Endothelial cell of umbilical vein (primary cell): ENCODE measurements around the gene SLAMF6. TPM values are rescaled to one million over a fixed set of nuclear protein-coding genes. Genes with fewer than 3 reads are reported as not detected.

Experiments
- BruUV-seq: library from RNA; stranded (reverse); fragments of 400-500 nt; replicated peaks from 2 replicates; lab custom pipeline; 2021; lab: Mats Ljungman, UMichigan
- CTCF ChIA-PET: fragments of 300-600, 350-600 bp; sonication (Branson Sonifier 250); formaldehyde crosslinking; loops from one replicate; lab custom pipeline; 2021; ENCODE audit warnings: antibody characterized with exemption, inconsistent platforms; lab: Charles Lee
- POLR2A ChIA-PET: fragments of 300-600, 350-600 bp; sonication (Branson Sonifier 250); formaldehyde crosslinking; loops from one replicate; lab custom pipeline; 2021; ENCODE audit warnings: antibody characterized with exemption, inconsistent platforms; lab: Charles Lee
- DNase-seq: peaks from one replicate; pipeline ENCODE4 v3.0.0-alpha.2; 2011; ENCODE audit warnings: low read depth, low spot score
- FAIRE-seq: peaks from 2 replicates; lab custom pipeline; 2011; peaks lifted over from hg19 to GRCh38; lab: Jason Lieb, UNC
- H2AFZ ChIP-seq: 2 replicates; pipeline ENCODE4 v1.6.0; 2012; ENCODE audit warnings: low read depth, low read length, control low read depth, inconsistent platforms
- H3K27ac ChIP-seq: 2 replicates; pipeline ENCODE4 v1.5.1; 2011; ENCODE audit warnings: low read depth, mild to moderate bottlenecking, control low read depth, low read length, moderate library complexity; ENCODE audit not compliant: insufficient read depth
- H3K27me3 ChIP-seq, 2 experiments: 2 replicates each; pipeline versions ENCODE4 v1.6.0 to v1.6.1; 2011; ENCODE audit warnings: low read length in 2 of 2, mixed read lengths in 1 of 2; ENCODE audit not compliant: control insufficient read depth in 2 of 2, insufficient read depth in 2 of 2
- H3K36me3 ChIP-seq, 2 experiments: 2 replicates in 1 of 2; 3 replicates in 1 of 2; pipeline ENCODE4 v1.5.1; 2011; ENCODE audit warnings: low read length in 2 of 2, mild to moderate bottlenecking in 1 of 2, moderate library complexity in 1 of 2; ENCODE audit not compliant: control insufficient read depth in 2 of 2, insufficient read depth in 2 of 2; ENCODE audit errors: extremely low read depth in 1 of 2
- H3K4me1 ChIP-seq: 3 replicates; pipeline ENCODE4 v1.5.1; 2011; ENCODE audit warnings: mild to moderate bottlenecking, low read length; ENCODE audit not compliant: control insufficient read depth, insufficient read depth; ENCODE audit errors: extremely low read depth
- H3K4me2 ChIP-seq: 2 replicates; pipeline ENCODE4 v1.6.1; 2011; ENCODE audit warnings: low read length, control low read depth, mixed read lengths; ENCODE audit not compliant: insufficient read depth
- H3K4me3 ChIP-seq, 3 experiments: fragments of 200-600 bp in 1 of 3; sonication (generic), shearing (Covaris generic) in 1 of 3; replicated peaks in 1 of 3; 2 replicates each; pipeline ENCODE4 v1.5.1; 2011 to 2016; ENCODE audit warnings: control low read depth in 3 of 3, low read length in 3 of 3, mild to moderate bottlenecking in 2 of 3, inconsistent platforms in 1 of 3, low read depth in 1 of 3, moderate library complexity in 1 of 3; ENCODE audit not compliant: insufficient read depth in 1 of 3
- H3K79me2 ChIP-seq: 2 replicates; pipeline ENCODE4 v1.6.0; 2012; ENCODE audit warnings: low read length, inconsistent platforms; ENCODE audit not compliant: control insufficient read depth, insufficient read depth
- H3K9ac ChIP-seq: replicated peaks from 2 replicates; pipeline ENCODE3; 2011; ENCODE audit warnings: low read length, control low read depth; ENCODE audit not compliant: insufficient read depth; ENCODE audit errors: extremely low read depth
- H3K9me1 ChIP-seq: replicated peaks from 3 replicates; pipeline ENCODE4 v1.6.0; 2011; ENCODE audit warnings: mild to moderate bottlenecking, low read length; ENCODE audit not compliant: control insufficient read depth, insufficient read depth; ENCODE audit errors: extremely low read depth
- H3K9me3 ChIP-seq: replicated peaks from 2 replicates; pipeline ENCODE4 v1.5.1; 2012; ENCODE audit warnings: low read length, inconsistent platforms; ENCODE audit not compliant: control insufficient read depth, insufficient read depth
- H4K20me1 ChIP-seq: replicated peaks from 2 replicates; pipeline ENCODE3; 2011; ENCODE audit warnings: mild to moderate bottlenecking, low read length; ENCODE audit not compliant: control insufficient read depth, insufficient read depth; ENCODE audit errors: extremely low read depth
- EZH2 ChIP-seq: IDR thresholded peaks from 2 replicates; pipeline ENCODE4 v1.6.1; 2012; ENCODE audit warnings: borderline replicate concordance, low read depth, mild to moderate bottlenecking, moderate library complexity, low read length, inconsistent platforms; ENCODE audit not compliant: severe bottlenecking
- FOS ChIP-seq: IDR thresholded peaks from 2 replicates; pipeline ENCODE4 v1.6.1; 2011; ENCODE audit warnings: mild to moderate bottlenecking, low read length, moderate library complexity, borderline replicate concordance; ENCODE audit not compliant: insufficient read depth
- GATA2 ChIP-seq: IDR thresholded peaks from 2 replicates; pipeline ENCODE4 v1.7.0; 2011; ENCODE audit warnings: low read depth, mild to moderate bottlenecking, moderate library complexity, mixed read lengths, low read length; ENCODE audit not compliant: insufficient read length, insufficient read depth
- MYC ChIP-seq: IDR thresholded peaks from one replicate; pipeline ENCODE4 v1.6.1; 2011; ENCODE audit warnings: mild to moderate bottlenecking, low read depth, low read length
- POLR2A ChIP-seq: IDR thresholded peaks from 2 replicates; pipeline ENCODE4 v1.6.1; 2012; ENCODE audit warnings: low read depth, mild to moderate bottlenecking, control low read depth, low read length
- POLR2AphosphoS5 ChIP-seq: IDR thresholded peaks from 2 replicates; pipeline ENCODE4 v1.6.1; 2012; ENCODE audit warnings: low read depth, mild to moderate bottlenecking, control low read depth, low read length, moderate library complexity; ENCODE audit not compliant: insufficient read depth
- dilution Hi-C: fragments of 300-500 bp; cut with MboI; formaldehyde crosslinking; loops from one replicate; pipeline ENCODE4 v1.15.0; 2019; ENCODE audit warnings: low sequenced_read_pairs; ENCODE audit not compliant: extremely low pct_ligation_motif_present
- intact Hi-C: fragments of 100-400 bp; cut with micrococcal nuclease; formaldehyde crosslinking; loops from one replicate; pipeline ENCODE4 v1.10.0; 2022
- polyA plus RNA-seq, 4 experiments: library from polyadenylated mRNA; depleted of rRNA in 3 of 4; stranded (reverse) in 3 of 4; unstranded in 1 of 4; fragments of >200 nt; gene quantifications; 2 replicates each; pipeline versions ENCODE4 v1.2.1 to v1.2.3, GENCODE V29; 2011 to 2012; ENCODE audit warnings: missing spikeins in 1 of 4
- total RNA-seq: library from RNA; stranded (reverse); gene quantifications from 2 replicates; pipeline ENCODE4 v1.2.3, GENCODE V29; 2021
- TF ChIP-seq, protein P1 (sequence below), 2 donors: IDR thresholded peaks; 1 replicate in 1 of 2; 2 replicates in 1 of 2; pipeline ENCODE4 v1.5.1; 2011; ENCODE audit warnings: low read length in 2 of 2, mild to moderate bottlenecking in 2 of 2, moderate library complexity in 2 of 2, control low read depth in 1 of 2, inconsistent platforms in 1 of 2, low read depth in 1 of 2; ENCODE audit not compliant: insufficient read depth in 1 of 2; ENCODE audit errors: extremely low read depth in 1 of 2
- TF ChIP-seq, protein P2 (sequence below): IDR thresholded peaks from 2 replicates; pipeline ENCODE4 v1.6.1; 2011; ENCODE audit not compliant: insufficient read depth, insufficient read length

Gene SLAMF6
- total and polyA plus RNA-seq, 2 donors (not counting 3 experiments of a cell fraction or from before 2014, with no cell fraction given), result not detected

DNA sequence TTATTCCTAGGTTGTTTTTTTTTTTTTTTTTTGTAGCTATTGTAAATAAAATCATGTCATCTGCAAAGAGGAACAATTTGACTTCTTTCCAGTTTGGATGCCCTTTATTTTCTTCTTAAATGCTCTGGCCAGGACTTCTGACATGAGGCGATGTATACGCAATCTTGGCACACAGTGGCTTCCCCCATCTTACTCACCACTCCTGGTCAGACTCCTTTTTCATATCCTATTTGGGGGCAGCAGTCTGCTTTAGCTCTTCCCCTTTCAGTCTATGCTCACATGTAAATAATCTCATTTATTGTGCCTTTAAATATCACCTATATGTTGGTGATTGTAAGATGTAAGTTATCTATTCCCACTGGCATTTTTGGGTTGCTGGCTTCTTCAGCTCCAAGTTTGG, 56.1 kb downstream of the SLAMF6 start:
- H3K9me3 ChIP-seq, result no peaks in the 10 kb centered on the region
- FAIRE-seq (no peak), DNase-seq (no peak)
- H3K4me1 ChIP-seq, result no peaks in the 10 kb centered on the region
- H4K20me1 ChIP-seq, result no peaks in the 10 kb centered on the region
- dilution Hi-C loops (no loop called here), intact Hi-C loops (no loop called here)
- no TSS peak for BruUV-seq
- no peak overlapping the region for H3K27ac ChIP-seq
- no peak overlapping the region for H3K9ac ChIP-seq
- POLR2A ChIA-PET, result no interaction called here
- H3K4me2 ChIP-seq, result no peak overlapping the region
- TF ChIP-seq POLR2A (no peak), GATA2 (no peak), EZH2 (no peak), FOS (no peak), POLR2AphosphoS5 (no peak), MYC (no peak)
- TF ChIP-seq, protein P1, sequence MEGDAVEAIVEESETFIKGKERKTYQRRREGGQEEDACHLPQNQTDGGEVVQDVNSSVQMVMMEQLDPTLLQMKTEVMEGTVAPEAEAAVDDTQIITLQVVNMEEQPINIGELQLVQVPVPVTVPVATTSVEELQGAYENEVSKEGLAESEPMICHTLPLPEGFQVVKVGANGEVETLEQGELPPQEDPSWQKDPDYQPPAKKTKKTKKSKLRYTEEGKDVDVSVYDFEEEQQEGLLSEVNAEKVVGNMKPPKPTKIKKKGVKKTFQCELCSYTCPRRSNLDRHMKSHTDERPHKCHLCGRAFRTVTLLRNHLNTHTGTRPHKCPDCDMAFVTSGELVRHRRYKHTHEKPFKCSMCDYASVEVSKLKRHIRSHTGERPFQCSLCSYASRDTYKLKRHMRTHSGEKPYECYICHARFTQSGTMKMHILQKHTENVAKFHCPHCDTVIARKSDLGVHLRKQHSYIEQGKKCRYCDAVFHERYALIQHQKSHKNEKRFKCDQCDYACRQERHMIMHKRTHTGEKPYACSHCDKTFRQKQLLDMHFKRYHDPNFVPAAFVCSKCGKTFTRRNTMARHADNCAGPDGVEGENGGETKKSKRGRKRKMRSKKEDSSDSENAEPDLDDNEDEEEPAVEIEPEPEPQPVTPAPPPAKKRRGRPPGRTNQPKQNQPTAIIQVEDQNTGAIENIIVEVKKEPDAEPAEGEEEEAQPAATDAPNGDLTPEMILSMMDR (IDR thresholded peaks at IDR 0.05; ENCODE audit: extremely low read depth in 1 of 2, insufficient read depth in 1 of 2, low read depth in 1 of 2, low read length in 2 of 2), result no peak
- TF ChIP-seq, protein P2, sequence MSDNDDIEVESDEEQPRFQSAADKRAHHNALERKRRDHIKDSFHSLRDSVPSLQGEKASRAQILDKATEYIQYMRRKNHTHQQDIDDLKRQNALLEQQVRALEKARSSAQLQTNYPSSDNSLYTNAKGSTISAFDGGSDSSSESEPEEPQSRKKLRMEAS, result no peak
- no peaks in the 10 kb centered on the region for H3K9me1 ChIP-seq
- H3K27me3 ChIP-seq, result peaks cover 2 to 4% of the 10 kb centered on the region in 2 experiments
- H3K4me3 ChIP-seq, result no peak overlapping the region
- no peaks in the 10 kb centered on the region for H3K36me3 ChIP-seq
- CTCF ChIA-PET, result interaction anchor here (0.6 kb wide), 1 partner anchor 15 kb away, joined by 3 read pairs; no protein-coding TSS in a partner anchor
- no peaks in the 10 kb centered on the region for H3K79me2 ChIP-seq
- H2AFZ ChIP-seq, result no peak overlapping the region
